Astrocyte of the spinal cord (primary cell): ENCODE results near the gene B4GALNT2.
"Not testable (repeated sequence)": the region's sequence is repeated elsewhere in the genome, so short reads cannot be mapped to it uniquely, and the experiment has no call there.

Source experiments
- DNase-seq: peaks from one replicate; pipeline ENCODE4 v3.0.0; 2011; ENCODE audit warnings: low read depth, low spot score
- H3K4me3 ChIP-seq: 2 replicates; pipeline ENCODE4 v1.5.1; 2011; ENCODE audit warnings: low read depth, mild to moderate bottlenecking, low read length, moderate library complexity
- in situ Hi-C: cut with HindIII; loops from 2 replicates; pipeline ENCODE4 v1.10.0; 2017; ENCODE audit warnings: low sequenced_read_pairs
- TF ChIP-seq, protein P1 (sequence below): IDR thresholded peaks from 2 replicates; pipeline ENCODE4 v1.5.1; 2012; ENCODE audit warnings: low read depth, mild to moderate bottlenecking, low read length, inconsistent platforms

Gene B4GALNT2

DNA sequence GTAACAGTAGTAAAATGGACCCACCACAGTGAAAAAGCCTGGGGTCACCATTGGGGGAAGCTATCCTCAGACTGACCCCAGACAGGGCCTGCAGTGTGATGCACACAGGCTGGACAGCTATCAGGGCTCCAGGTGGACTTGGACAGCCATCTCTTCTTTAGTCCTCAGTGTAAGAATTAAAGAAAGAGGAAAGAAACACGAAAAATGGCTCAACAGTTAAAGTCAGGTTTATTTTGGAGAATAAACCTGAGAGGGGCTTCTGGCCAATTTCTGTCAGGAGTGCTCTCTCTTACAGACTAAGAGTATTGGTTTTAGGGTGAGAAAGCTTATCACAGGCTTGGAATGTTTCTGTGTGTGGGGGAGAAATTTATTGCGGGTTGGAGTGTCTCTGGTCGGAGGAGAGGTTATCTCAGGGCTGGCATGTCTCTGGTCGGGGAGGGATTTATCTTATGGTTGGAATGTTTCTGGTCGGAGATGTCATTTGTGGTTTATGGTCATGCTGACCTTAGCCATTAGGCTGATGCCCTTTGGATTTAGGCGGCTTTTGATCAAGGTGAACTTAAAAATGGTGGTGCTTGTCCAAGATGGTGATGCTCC lies 10.8 kb upstream of the B4GALNT2 start:
- TF ChIP-seq, protein P1, sequence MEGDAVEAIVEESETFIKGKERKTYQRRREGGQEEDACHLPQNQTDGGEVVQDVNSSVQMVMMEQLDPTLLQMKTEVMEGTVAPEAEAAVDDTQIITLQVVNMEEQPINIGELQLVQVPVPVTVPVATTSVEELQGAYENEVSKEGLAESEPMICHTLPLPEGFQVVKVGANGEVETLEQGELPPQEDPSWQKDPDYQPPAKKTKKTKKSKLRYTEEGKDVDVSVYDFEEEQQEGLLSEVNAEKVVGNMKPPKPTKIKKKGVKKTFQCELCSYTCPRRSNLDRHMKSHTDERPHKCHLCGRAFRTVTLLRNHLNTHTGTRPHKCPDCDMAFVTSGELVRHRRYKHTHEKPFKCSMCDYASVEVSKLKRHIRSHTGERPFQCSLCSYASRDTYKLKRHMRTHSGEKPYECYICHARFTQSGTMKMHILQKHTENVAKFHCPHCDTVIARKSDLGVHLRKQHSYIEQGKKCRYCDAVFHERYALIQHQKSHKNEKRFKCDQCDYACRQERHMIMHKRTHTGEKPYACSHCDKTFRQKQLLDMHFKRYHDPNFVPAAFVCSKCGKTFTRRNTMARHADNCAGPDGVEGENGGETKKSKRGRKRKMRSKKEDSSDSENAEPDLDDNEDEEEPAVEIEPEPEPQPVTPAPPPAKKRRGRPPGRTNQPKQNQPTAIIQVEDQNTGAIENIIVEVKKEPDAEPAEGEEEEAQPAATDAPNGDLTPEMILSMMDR: no peak
- DNase-seq: no peak
- in situ Hi-C loops: no loop called here
- no peak overlapping the region for H3K4me3 ChIP-seq

DNA sequence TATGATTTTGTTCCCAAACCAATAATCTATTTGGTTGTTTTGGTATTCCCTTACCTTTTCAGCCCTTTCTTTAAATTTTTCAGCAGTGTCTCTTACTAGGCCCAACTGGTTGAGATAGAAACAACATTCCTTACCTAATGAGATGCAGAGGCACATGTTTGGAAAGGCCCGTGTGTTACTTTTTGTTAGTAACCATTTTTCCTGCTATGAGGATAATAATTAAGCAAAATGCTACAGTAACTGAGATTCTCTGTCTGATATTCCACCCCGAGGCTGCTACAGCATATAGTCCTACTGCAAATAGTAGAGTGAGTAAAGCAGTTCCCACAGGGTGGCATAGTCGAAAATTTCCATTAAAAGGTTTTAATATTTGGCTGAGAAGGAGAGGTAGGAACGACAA lies 10.0 kb upstream of the B4GALNT2 start:
- DNase-seq: no peak
- TF ChIP-seq, protein P1: no peak
- no peak overlapping the region for H3K4me3 ChIP-seq
- in situ Hi-C loops: no loop called here

DNA sequence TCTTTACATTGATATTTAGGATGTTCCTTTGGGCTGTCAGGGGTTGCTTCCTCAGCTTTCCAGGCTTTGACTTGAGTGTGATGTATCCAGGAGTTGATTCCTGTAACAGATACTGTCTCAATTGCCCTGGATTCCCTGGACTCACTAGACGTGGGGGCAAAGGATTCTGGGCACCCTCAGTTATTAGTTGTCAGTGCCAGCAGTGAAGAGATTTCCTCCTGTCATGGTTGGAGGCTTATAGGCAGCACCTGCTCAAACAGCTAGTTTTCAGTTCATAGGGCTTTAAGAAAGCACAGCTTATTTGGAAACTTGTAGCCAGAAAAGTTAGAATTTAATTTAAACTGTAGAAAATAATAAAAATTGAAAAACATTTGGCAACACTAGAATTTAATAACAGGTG lies 9.5 kb upstream of the B4GALNT2 start:
- TF ChIP-seq, protein P1: no peak
- no peak overlapping the region for H3K4me3 ChIP-seq
- in situ Hi-C loops: no loop called here
- DNase-seq: no peak

DNA sequence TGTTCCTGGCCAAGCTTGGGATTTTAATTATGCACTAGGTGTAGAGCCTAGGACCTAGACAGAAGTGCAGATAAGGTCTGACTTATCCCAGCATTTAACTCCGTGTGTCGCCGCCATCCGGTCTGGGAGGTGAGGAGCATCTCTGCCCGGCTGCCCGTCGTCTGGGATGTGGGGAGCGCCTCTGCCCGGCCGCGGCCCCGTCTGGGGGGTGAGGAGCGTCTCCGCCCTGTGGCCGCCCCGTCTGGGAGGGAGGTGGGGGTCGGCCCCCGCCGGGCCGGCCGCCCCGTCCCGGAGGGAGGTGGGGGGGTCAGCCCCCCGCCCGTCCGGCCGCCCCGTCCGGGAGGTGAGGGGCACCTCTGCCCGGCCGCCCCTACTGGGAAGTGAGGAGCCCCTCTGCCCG lies 7.1 kb upstream of the B4GALNT2 start:
- DNase-seq: no peak
- TF ChIP-seq, protein P1: no peak
- H3K4me3 ChIP-seq: no peak overlapping the region
- in situ Hi-C loops: no loop called here

DNA sequence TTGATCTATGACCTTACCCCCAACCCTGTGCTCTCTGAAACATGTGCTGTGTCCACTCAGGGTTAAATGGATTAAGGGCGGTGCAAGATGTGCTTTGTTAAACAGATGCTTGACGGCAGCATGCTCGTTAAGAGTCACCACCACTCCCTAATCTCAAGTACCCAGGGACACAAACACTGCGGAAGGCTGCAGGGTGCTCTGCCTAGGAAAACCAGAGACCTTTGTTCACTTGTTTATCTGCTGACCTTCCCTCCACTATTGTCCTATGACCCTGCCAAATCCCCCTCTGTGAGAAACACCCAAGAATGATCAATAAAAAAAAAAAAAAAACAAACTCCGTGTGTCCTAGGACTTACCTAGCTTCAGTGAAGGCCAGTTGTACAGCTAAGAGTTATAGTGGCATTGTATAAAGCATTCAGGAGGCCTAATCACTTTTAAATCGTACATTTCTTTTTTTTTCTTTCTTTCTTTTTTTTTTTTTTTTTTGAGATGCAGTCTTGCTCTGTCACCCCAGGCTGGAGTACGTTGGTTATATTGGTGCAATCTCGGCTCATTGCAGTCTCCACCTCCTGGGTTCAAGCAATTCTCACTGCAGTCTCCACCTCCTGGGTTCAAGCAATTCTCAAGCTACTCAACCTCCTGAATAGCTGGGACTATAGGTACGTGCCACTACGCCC lies 6.2 kb upstream of the B4GALNT2 start:
- H3K4me3 ChIP-seq, in situ Hi-C loops, DNase-seq: not testable (repeated sequence)

- in situ Hi-C loops, H3K4me3 ChIP-seq, DNase-seq: not testable (repeated sequence)
Observed at GRCh38 chr17:49129359-49129950, 3.1 kb upstream of the B4GALNT2 start.

DNA sequence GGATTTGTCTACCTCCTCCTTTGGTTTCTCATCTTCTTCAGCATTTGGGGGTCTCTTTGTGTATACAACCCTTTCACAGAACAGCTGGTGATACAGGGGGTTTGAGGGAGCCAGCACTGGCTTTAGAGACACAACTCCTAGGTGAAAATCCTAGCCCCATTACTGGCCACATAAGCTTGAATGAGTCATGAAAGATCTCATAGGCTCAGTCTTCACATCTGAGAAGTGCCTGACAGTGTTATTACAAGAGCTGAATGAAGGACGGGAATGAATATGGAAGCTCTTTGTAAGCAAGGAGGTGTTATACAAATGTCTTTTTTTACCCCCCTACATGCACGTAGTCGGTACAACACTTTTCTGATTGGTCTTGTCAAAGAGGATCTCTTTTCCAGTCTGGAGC lies 1.7 kb upstream of the B4GALNT2 start:
- in situ Hi-C loops: no loop called here

More for the DNA sequence above, 1.7 kb upstream of the B4GALNT2 start:
- no peak overlapping the region for H3K4me3 ChIP-seq
- TF ChIP-seq, protein P1: no peak
- no peak for DNase-seq
